Measurements from ENCODE around the gene TCF7L1.
"Not testable (repeated sequence)": the region's sequence is repeated elsewhere in the genome, so short reads cannot be mapped to it uniquely, and the experiment has no call there.

TCF7L1 gene

GRCh38 chr2:85277416-85278158 lies 144.4 kb downstream of the TCF7L1 start:
- no peak for DNase-seq (ENCODE audit: low read depth in 1 of 2, low spot score in 1 of 2)

GRCh38 chr2:85278361-85278760 lies 145.2 kb downstream of the TCF7L1 start:
- no peak for DNase-seq (ENCODE audit: low read depth in 1 of 2, low spot score in 1 of 2)

- DNase-seq (ENCODE audit: low read depth in 1 of 2, low spot score in 1 of 2): no peak
Observed at GRCh38 chr2:85281553-85281952, 148.4 kb downstream of the TCF7L1 start.

GRCh38 chr2:85282914-85283313 lies 149.7 kb downstream of the TCF7L1 start:
- DNase-seq (ENCODE audit: low read depth in 1 of 2, low spot score in 1 of 2): no peak

GRCh38 chr2:85283641-85284040 lies 150.4 kb downstream of the TCF7L1 start:
- DNase-seq (ENCODE audit: low read depth in 1 of 2, low spot score in 1 of 2): no peak

- no peak for DNase-seq (ENCODE audit: low read depth in 1 of 2, low spot score in 1 of 2)
Observed at GRCh38 chr2:85286918-85287317, 153.7 kb downstream of the TCF7L1 start.

GRCh38 chr2:85287721-85288120 lies 154.5 kb downstream of the TCF7L1 start:
- DNase-seq (ENCODE audit: low read depth in 1 of 2, low spot score in 1 of 2): no peak

- no peak for DNase-seq (ENCODE audit: low read depth in 1 of 2, low spot score in 1 of 2)
Observed at GRCh38 chr2:85288244-85288725, 155.1 kb downstream of the TCF7L1 start.

- no peak for DNase-seq (ENCODE audit: low read depth in 1 of 2, low spot score in 1 of 2)
Observed at GRCh38 chr2:85291425-85292023, 158.3 kb downstream of the TCF7L1 start.

- DNase-seq (ENCODE audit: low read depth in 1 of 2, low spot score in 1 of 2): no peak
Observed at GRCh38 chr2:85302121-85302520, 168.9 kb downstream of the TCF7L1 start.

- DNase-seq (ENCODE audit: low read depth in 1 of 2, low spot score in 1 of 2): no peak
Observed at GRCh38 chr2:85303780-85304531, 170.8 kb downstream of the TCF7L1 start.

- DNase-seq (ENCODE audit: low read depth in 1 of 2, low spot score in 1 of 2): no peak
Observed at GRCh38 chr2:85307527-85307897, 174.3 kb downstream of the TCF7L1 start.

- no peak for DNase-seq (ENCODE audit: low read depth in 1 of 2, low spot score in 1 of 2)
Observed at GRCh38 chr2:85308201-85308600, 175.0 kb downstream of the TCF7L1 start.

GRCh38 chr2:85308896-85309555 lies 175.8 kb downstream of the TCF7L1 start:
- DNase-seq (ENCODE audit: low read depth in 1 of 2, low spot score in 1 of 2): no peak

GRCh38 chr2:85309699-85310321 lies 176.6 kb downstream of the TCF7L1 start:
- no peak for DNase-seq (ENCODE audit: low read depth in 1 of 2, low spot score in 1 of 2)

- DNase-seq (ENCODE audit: low read depth in 1 of 2, low spot score in 1 of 2): no peak
Observed at GRCh38 chr2:85310330-85310729, 177.1 kb downstream of the TCF7L1 start.

GRCh38 chr2:85312404-85312803 lies 179.2 kb downstream of the TCF7L1 start:
- DNase-seq (ENCODE audit: low read depth in 1 of 2, low spot score in 1 of 2): no peak

GRCh38 chr2:85314884-85315242 lies 181.7 kb downstream of the TCF7L1 start:
- no peak for DNase-seq (ENCODE audit: low read depth in 1 of 2, low spot score in 1 of 2)

- not testable (repeated sequence) for DNase-seq (ENCODE audit: low read depth in 1 of 2, low spot score in 1 of 2)
Observed at GRCh38 chr2:85315921-85316320, 182.7 kb downstream of the TCF7L1 start.

GRCh38 chr2:85318222-85319074 lies 185.3 kb downstream of the TCF7L1 start:
- no peak for DNase-seq (ENCODE audit: low read depth in 1 of 2, low spot score in 1 of 2)

Measured in stimulated activated CD4-positive, alpha-beta T cell treated with anti-CD3 and anti-CD28 coated beads, Interleukin-15, amount 100 ng/mL, for 1 hour (primary cell).